Spleen (tissue), 11 donors: Measurements from ENCODE around the gene CPNE2. TPM values are rescaled to one million over a fixed set of nuclear protein-coding genes. Genes with fewer than 3 reads are reported as not detected.

Experiments
- DNase-seq: peaks from one replicate; pipeline ENCODE4 v3.0.0-alpha.2; 2020
- H3K27ac ChIP-seq, 8 donors: fragments of 200-600 bp; sonication (generic) in 7 of 8; 1 replicate in 4 of 8; 2 replicates in 4 of 8; pipeline versions ENCODE4 v1.5.0 to v1.8.0; 2016 to 2021; ENCODE audit warnings: inconsistent platforms in 4 of 8, mild to moderate bottlenecking in 4 of 8, moderate library complexity in 1 of 8
- H3K27me3 ChIP-seq, 7 donors: fragments of 200-600 bp; sonication (generic) in 6 of 7; replicated peaks in 1 of 7; 1 replicate in 4 of 7; 2 replicates in 3 of 7; pipeline versions ENCODE4 v1.5.0 to v1.8.0; 2016 to 2021; ENCODE audit warnings: inconsistent platforms in 3 of 7, mild to moderate bottlenecking in 1 of 7
- H3K36me3 ChIP-seq, 6 donors: fragments of 200-600 bp; sonication (generic) in 5 of 6; 1 replicate in 4 of 6; 2 replicates in 2 of 6; pipeline versions ENCODE4 v1.5.0 to v1.8.0; 2016 to 2021; ENCODE audit warnings: inconsistent platforms in 2 of 6
- H3K4me1 ChIP-seq, 6 donors: fragments of 200-600 bp; sonication (generic) in 5 of 6; 1 replicate in 3 of 6; 2 replicates in 3 of 6; pipeline versions ENCODE4 v1.5.0 to v1.8.0; 2016 to 2021; ENCODE audit warnings: inconsistent platforms in 3 of 6
- H3K4me3 ChIP-seq, 8 donors: fragments of 200-600 bp; sonication (generic) in 7 of 8; 1 replicate in 4 of 8; 2 replicates in 4 of 8; pipeline versions ENCODE4 v1.5.0 to v1.8.0; 2016 to 2021; ENCODE audit warnings: inconsistent platforms in 4 of 8, mild to moderate bottlenecking in 4 of 8, moderate library complexity in 2 of 8
- H3K9me3 ChIP-seq, 8 donors: fragments of 200-600 bp; sonication (generic) in 7 of 8; 1 replicate in 4 of 8; 2 replicates in 4 of 8; pipeline versions ENCODE4 v1.5.0 to v1.8.0; 2016 to 2021; ENCODE audit warnings: inconsistent platforms in 4 of 8
- POLR2A ChIP-seq, 3 donors: fragments of 450-650 bp; IDR thresholded peaks; one replicate each; pipeline ENCODE4 v1.5.1; 2017; ENCODE audit warnings: antibody characterized with exemption in 3 of 3, mild to moderate bottlenecking in 1 of 3
- POLR2AphosphoS5 ChIP-seq, 3 donors: sonication (generic); formaldehyde crosslinking; IDR thresholded peaks; one replicate each; pipeline ENCODE4 v1.5.1; 2017; ENCODE audit warnings: antibody characterized with exemption in 3 of 3
- WGBS, 5 donors: extraction: QIAGEN DNeasy Blood & Tissue Kit in 3 of 5; methylation state at CpG; one replicate each; pipeline versions ENCODE4 v1.1.5 to v1.1.7; 2013 to 2018; 5-methylcytosine and 5-hydroxymethylcytosine counted together
- intact Hi-C: fragments of 100-400 bp; cut with DNase I; formaldehyde crosslinking; loops from one replicate; pipeline ENCODE4 v1.15.0; 2023; ENCODE audit warnings: low total_unique reads
- polyA plus RNA-seq, 3 donors: library from polyadenylated mRNA; stranded (reverse); fragments of 200-250 nt; gene quantifications; one replicate each; pipeline ENCODE4 v1.2.1, GENCODE V29; 2013
- total RNA-seq, 7 donors: library from RNA; depleted of rRNA in 3 of 7; stranded (reverse); fragments of >200 nt in 3 of 7; fragmentation: NEBNext Ultra II Directional in 4 of 7; extraction: Animal tissue kit (Norgen Biotek cat#: 25700) in 4 of 7; gene quantifications; one replicate each; pipeline versions ENCODE4 v1.1.0 to v1.2.1, GENCODE V29; 2016 to 2021
- TF ChIP-seq, protein P1 (sequence below), 11 experiments: fragments of 200-600 bp in 7 of 11; fragments of 450-650 bp in 4 of 11; sonication (generic) in 4 of 11; IDR thresholded peaks in 8 of 11; conservative IDR thresholded peaks in 3 of 11; 1 replicate in 7 of 11; 2 replicates in 4 of 11; pipeline versions ENCODE4 v1.4.0 to v1.8.0; 2016 to 2021; ENCODE audit warnings: antibody characterized with exemption in 11 of 11, inconsistent platforms in 4 of 11, mild to moderate bottlenecking in 1 of 11
- donor health status: healthy with polysubstance abuse.
- donor health status: DM: no; HTN: no; CAD: no; lungs with moderate emphysema.
- donor health status: DM: no; HTN: no; CAD: no.
- donor health status: Bipolar disorder and iron deficiency.
- donor health status: healthy.
- donor health status: DM: no; HTN: no; CAD: no.
- donor health status: DM: yes; HTN: yes; CAD: no.

CPNE2 gene
- total and polyA plus RNA-seq, 10 donors, result 13.3 to 46.5 (median 31.8) TPM

- Histone ChIP-seq H3K27ac (peak overlapping the region in 3 of 8 donors; percentile 28 to 41 (median 36)), H3K4me1 (peaks cover 0 to 52% (median 24%) of the 10 kb centered on the region in 6 donors), H3K27me3 (peaks cover 0 to 2% (median 0%) of the 10 kb centered on the region in 7 donors), H3K36me3 (peaks cover 0 to 77% (median 13%) of the 10 kb centered on the region in 6 donors), H3K4me3 (no peak overlapping the region), H3K9me3 (no peaks in the 10 kb centered on the region)
- TF ChIP-seq POLR2AphosphoS5 (IDR thresholded peaks at IDR 0.05) (peak in 2 of 3 donors; percentile 28 to 48), POLR2A (IDR thresholded peaks at IDR 0.05) (no peak)
- no peak for DNase-seq
- intact Hi-C loops, result no loop called here
- WGBS, 5 donors, result 58 to 81% (median 74%) methylated on average over 23 to 25 of the region's 25 CpGs
These were observed 23.3 kb downstream of the CPNE2 start for GRCh38 chr16:57115514-57116182.

DNA sequence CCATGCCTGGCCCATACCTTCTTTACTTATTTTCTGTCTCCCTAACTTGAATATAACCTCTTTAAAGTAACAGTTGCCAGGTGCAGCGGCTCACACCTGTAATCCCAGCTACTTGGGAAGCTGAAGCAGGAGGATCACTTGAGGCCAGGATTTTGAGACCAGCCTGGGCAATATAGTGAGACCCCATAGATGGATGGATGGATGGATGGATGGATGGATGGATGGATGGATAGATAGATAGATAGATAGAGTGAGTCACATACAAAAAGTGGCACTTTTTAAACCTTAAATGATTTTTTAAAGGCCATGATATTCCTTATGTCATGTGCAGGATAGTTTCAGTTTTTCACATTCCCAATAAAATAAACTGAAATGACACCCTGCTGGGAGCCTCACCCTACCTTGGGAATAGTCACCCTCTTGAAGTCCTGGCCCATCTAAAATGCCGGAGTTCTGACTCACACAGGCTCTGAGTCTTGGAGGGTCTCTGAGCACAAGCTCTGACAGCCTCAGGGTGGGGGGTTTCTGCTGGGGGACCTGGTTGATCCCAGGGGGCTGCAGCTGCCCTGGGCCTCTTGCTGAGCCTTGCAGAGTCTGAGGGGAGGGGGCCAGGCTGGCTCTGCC lies 26.2 kb downstream of the CPNE2 start:
- H3K27ac ChIP-seq, result no peak overlapping the region
- H3K9me3 ChIP-seq, result no peaks in the 10 kb centered on the region
- H3K4me3 ChIP-seq, result no peak overlapping the region
- no peaks in the 10 kb centered on the region for H3K27me3 ChIP-seq
- 95 to 100% (median 97%) methylated on average over 2 of the region's 2 CpGs for WGBS, 5 donors
- intact Hi-C loops, result no loop called here
- DNase-seq, result no peak
- H3K4me1 ChIP-seq, result peaks cover 0 to 37% (median 9%) of the 10 kb centered on the region in 6 donors
- TF ChIP-seq, protein P1, sequence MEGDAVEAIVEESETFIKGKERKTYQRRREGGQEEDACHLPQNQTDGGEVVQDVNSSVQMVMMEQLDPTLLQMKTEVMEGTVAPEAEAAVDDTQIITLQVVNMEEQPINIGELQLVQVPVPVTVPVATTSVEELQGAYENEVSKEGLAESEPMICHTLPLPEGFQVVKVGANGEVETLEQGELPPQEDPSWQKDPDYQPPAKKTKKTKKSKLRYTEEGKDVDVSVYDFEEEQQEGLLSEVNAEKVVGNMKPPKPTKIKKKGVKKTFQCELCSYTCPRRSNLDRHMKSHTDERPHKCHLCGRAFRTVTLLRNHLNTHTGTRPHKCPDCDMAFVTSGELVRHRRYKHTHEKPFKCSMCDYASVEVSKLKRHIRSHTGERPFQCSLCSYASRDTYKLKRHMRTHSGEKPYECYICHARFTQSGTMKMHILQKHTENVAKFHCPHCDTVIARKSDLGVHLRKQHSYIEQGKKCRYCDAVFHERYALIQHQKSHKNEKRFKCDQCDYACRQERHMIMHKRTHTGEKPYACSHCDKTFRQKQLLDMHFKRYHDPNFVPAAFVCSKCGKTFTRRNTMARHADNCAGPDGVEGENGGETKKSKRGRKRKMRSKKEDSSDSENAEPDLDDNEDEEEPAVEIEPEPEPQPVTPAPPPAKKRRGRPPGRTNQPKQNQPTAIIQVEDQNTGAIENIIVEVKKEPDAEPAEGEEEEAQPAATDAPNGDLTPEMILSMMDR (IDR thresholded peaks at IDR 0.05 in 8 of 11, conservative IDR thresholded peaks at IDR 0.05 in 3 of 11), result no peak
- TF ChIP-seq POLR2A (IDR thresholded peaks at IDR 0.05) (no peak), POLR2AphosphoS5 (IDR thresholded peaks at IDR 0.05) (no peak)
- H3K36me3 ChIP-seq, result peaks cover 0 to 94% (median 19%) of the 10 kb centered on the region in 6 donors

DNA sequence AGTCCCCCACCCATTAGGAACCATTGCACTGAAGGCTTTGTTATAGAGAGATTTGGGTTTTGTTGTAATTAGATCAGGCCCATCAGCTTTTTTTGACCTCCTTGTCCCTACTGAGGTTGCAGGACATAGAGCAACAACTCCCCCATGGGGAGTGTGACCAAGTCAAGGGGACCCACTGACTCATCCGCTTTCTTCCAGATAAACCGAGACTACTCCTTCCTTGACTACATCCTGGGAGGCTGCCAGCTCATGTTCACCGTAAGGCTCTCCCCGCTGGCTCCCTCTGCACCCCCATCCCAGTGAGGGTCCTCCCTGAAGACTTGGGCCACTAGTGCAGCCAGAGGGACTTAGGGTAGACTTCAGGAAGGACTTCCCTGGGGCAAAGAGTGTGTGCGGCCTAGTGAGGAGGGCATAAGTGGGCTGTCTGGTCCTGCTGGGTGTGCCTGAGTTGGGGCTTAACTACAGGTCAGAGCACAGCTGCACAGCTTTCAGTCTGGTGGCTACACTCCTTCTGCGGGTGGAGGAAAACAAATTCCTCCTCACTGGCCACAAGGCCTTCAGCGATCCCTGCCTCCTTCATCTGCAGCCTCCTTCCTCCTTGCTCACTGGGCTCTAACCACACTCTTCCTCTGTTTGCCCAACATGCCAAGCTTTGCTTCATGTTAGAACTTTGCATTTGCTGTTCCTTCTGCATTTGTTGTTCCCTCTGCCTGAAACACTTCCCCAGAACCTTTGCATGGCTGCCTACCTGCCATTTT lies 31.0 kb downstream of the CPNE2 start:
- whole genome bisulfite sequencing, 5 donors, result 76 to 88% (median 83%) methylated on average over 7 of the region's 7 CpGs
- Histone ChIP-seq H3K27ac (peak overlapping the region in 4 of 8 donors; percentile 1 to 56 (median 26)), H3K4me1 (peaks cover 0 to 44% (median 5%) of the 10 kb centered on the region in 6 donors), H3K27me3 (no peaks in the 10 kb centered on the region), H3K36me3 (peaks cover 0 to 91% (median 13%) of the 10 kb centered on the region in 6 donors), H3K9me3 (no peaks in the 10 kb centered on the region), H3K4me3 (no peak overlapping the region)
- TF ChIP-seq, protein P1 (IDR thresholded peaks at IDR 0.05 in 8 of 11, conservative IDR thresholded peaks at IDR 0.05 in 3 of 11), result no peak
- no peak for DNase-seq
- intact Hi-C loops, result no loop called here

GRCh38 chr16:57123974-57124674 lies 31.7 kb downstream of the CPNE2 start:
- H3K27me3 ChIP-seq, result no peaks in the 10 kb centered on the region
- no peaks in the 10 kb centered on the region for H3K9me3 ChIP-seq
- H3K36me3 ChIP-seq, result peaks cover 0 to 91% (median 13%) of the 10 kb centered on the region in 6 donors
- no peak for DNase-seq
- WGBS, 5 donors, result 80 to 89% (median 82%) methylated on average over 11 of the region's 11 CpGs
- no peak overlapping the region for H3K4me3 ChIP-seq
- intact Hi-C loops, result no loop called here
- H3K4me1 ChIP-seq, result peaks cover 0 to 51% (median 5%) of the 10 kb centered on the region in 6 donors
- H3K27ac ChIP-seq, result peak overlapping the region in 2 of 8 donors; percentile 1 to 56
- TF ChIP-seq, protein P1 (IDR thresholded peaks at IDR 0.05 in 8 of 11, conservative IDR thresholded peaks at IDR 0.05 in 3 of 11), result no peak
- TF ChIP-seq POLR2A (IDR thresholded peaks at IDR 0.05), result no peak
- no peak for TF ChIP-seq POLR2AphosphoS5 (IDR thresholded peaks at IDR 0.05)
